Testis (tissue), 3 donors: ENCODE measurements around the gene CAMKK1. TPM values are rescaled to one million over a fixed set of nuclear protein-coding genes. Genes with fewer than 3 reads are reported as not detected.

ENCODE experiments used
- DNase-seq: peaks from one replicate; pipeline ENCODE4 v3.0.0-alpha.2; 2019
- H3K27ac ChIP-seq, 2 donors: fragments of 200-600 bp; sonication (generic); one replicate each; pipeline ENCODE4 v1.5.1; 2019
- H3K27me3 ChIP-seq: fragments of 200-600 bp; sonication (generic); one replicate; pipeline ENCODE4 v1.5.1; 2019
- H3K36me3 ChIP-seq: fragments of 200-600 bp; sonication (generic); one replicate; pipeline ENCODE4 v1.5.1; 2017; ENCODE audit warnings: low read depth; ENCODE audit errors: missing control alignments
- H3K4me1 ChIP-seq: fragments of 200-600 bp; sonication (generic); one replicate; pipeline ENCODE4 v1.5.1; 2019
- H3K4me3 ChIP-seq, 2 donors: fragments of 200-600 bp; sonication (generic); one replicate each; pipeline ENCODE4 v1.5.1; 2017 to 2019
- H3K9me3 ChIP-seq: fragments of 200-600 bp; sonication (generic); one replicate; pipeline ENCODE4 v1.5.1; 2017
- CTCF ChIP-seq, 3 experiments: fragments of 450-650 bp in 2 of 3; fragments of 200-600 bp in 1 of 3; sonication (generic) in 1 of 3; IDR thresholded peaks; one replicate each; pipeline ENCODE4 v1.5.1; 2016 to 2019; ENCODE audit warnings: antibody characterized with exemption in 3 of 3, mild to moderate bottlenecking in 2 of 3, moderate library complexity in 1 of 3
- POLR2A ChIP-seq: fragments of 450-650 bp; IDR thresholded peaks from one replicate; pipeline ENCODE4 v1.6.1; 2017; ENCODE audit warnings: antibody characterized with exemption, mild to moderate bottlenecking, moderate library complexity
- WGBS, 2 donors: methylation state at CpG; one replicate each; pipeline ENCODE4 v1.1.5; 2018; 5-methylcytosine and 5-hydroxymethylcytosine counted together
- intact Hi-C: fragments of 100-400 bp; cut with DNase I; formaldehyde crosslinking; loops from one replicate; pipeline ENCODE4 v1.15.1; 2023; ENCODE audit warnings: low total_unique reads
- polyA plus RNA-seq: library from polyadenylated mRNA; stranded (reverse); fragments of 350-450 nt; fragmentation: Illumina TruSeq; extraction: RNeasy Lipid Tissue Mini Kit (QIAGEN cat#74804); gene quantifications from one replicate; pipeline ENCODE4 v1.2.3, GENCODE V29; 2014; ENCODE audit warnings: low read depth, low replicate concordance; ENCODE audit not compliant: insufficient read depth
- total RNA-seq, 2 donors: library from RNA; depleted of rRNA; stranded (reverse); fragments of >200 nt; gene quantifications; one replicate each; pipeline ENCODE4 v1.2.3, GENCODE V29; 2016

Gene CAMKK1
- total and polyA plus RNA-seq, 3 donors from 2014 or later = 18.5 to 21.6 (median 19.7) TPM

GRCh38 chr17:3900646-3901045 is 7.8 kb upstream of the CAMKK1 start:
- DNase-seq = no peak

GRCh38 chr17:3897731-3898130 is 4.9 kb upstream of the CAMKK1 start:
- Histone ChIP-seq H3K4me3 (no peak overlapping the region), H3K27ac (no peak overlapping the region), H3K4me1 (peaks cover 30% of the 10 kb centered on the region), H3K9me3 (no peaks in the 10 kb centered on the region), H3K27me3 (no peaks in the 10 kb centered on the region), H3K36me3 (no peaks in the 10 kb centered on the region)
- 93 to 100% methylated on average over 1 to 11 of the region's 12 CpGs for WGBS, 2 donors
- intact Hi-C loops = no loop called here
- no peak for TF ChIP-seq CTCF (IDR thresholded peaks at IDR 0.05)
- TF ChIP-seq POLR2A = no peak
- no peak for DNase-seq

More at GRCh38 chr17:3900646-3901045, 7.8 kb upstream of the CAMKK1 start:
- Histone ChIP-seq H3K4me1 (peaks cover 7% of the 10 kb centered on the region), H3K36me3 (no peaks in the 10 kb centered on the region), H3K9me3 (no peaks in the 10 kb centered on the region), H3K27ac (no peak overlapping the region), H3K27me3 (no peaks in the 10 kb centered on the region), H3K4me3 (no peak overlapping the region)
- intact Hi-C loops = no loop called here
- TF ChIP-seq POLR2A = no peak
- no peak for TF ChIP-seq CTCF (IDR thresholded peaks at IDR 0.05)
- 66 to 71% methylated on average over 6 of the region's 6 CpGs for whole genome bisulfite sequencing, 2 donors

GRCh38 chr17:3896968-3897235 is 4.0 kb upstream of the CAMKK1 start:
- H3K27me3 ChIP-seq = no peaks in the 10 kb centered on the region
- no peaks in the 10 kb centered on the region for H3K36me3 ChIP-seq
- no peak overlapping the region for H3K27ac ChIP-seq
- WGBS, 2 donors = 79 to 81% methylated on average over 6 of the region's 6 CpGs
- peaks cover 32% of the 10 kb centered on the region for H3K4me1 ChIP-seq
- intact Hi-C loops = no loop called here
- no peaks in the 10 kb centered on the region for H3K9me3 ChIP-seq
- DNase-seq = no peak
- no peak for TF ChIP-seq CTCF (IDR thresholded peaks at IDR 0.05)
- TF ChIP-seq POLR2A = no peak
- no peak overlapping the region for H3K4me3 ChIP-seq

GRCh38 chr17:3896108-3896967 is 3.5 kb upstream of the CAMKK1 start:
- no peaks in the 10 kb centered on the region for H3K9me3 ChIP-seq
- H3K4me1 ChIP-seq = peaks cover 38% of the 10 kb centered on the region
- 51 to 52% methylated on average over 13 to 15 of the region's 15 CpGs for WGBS, 2 donors
- no peak overlapping the region for H3K4me3 ChIP-seq
- no peaks in the 10 kb centered on the region for H3K36me3 ChIP-seq
- DNase-seq = no peak
- H3K27ac ChIP-seq = peak overlapping the region; percentile 51 to 60
- intact Hi-C loops = no loop called here
- no peaks in the 10 kb centered on the region for H3K27me3 ChIP-seq
- no peak for TF ChIP-seq POLR2A
- no peak for TF ChIP-seq CTCF (IDR thresholded peaks at IDR 0.05)

- no peak overlapping the region for H3K4me3 ChIP-seq
- peak overlapping the region; percentile 62 to 74 for H3K27ac ChIP-seq
- H3K4me1 ChIP-seq = peaks cover 45% of the 10 kb centered on the region
- intact Hi-C loops = no loop called here
- H3K9me3 ChIP-seq = no peaks in the 10 kb centered on the region
- WGBS, 2 donors = 84 to 95% methylated on average over 3 of the region's 3 CpGs
- no peaks in the 10 kb centered on the region for H3K27me3 ChIP-seq
- H3K36me3 ChIP-seq = no peaks in the 10 kb centered on the region
- no peak for TF ChIP-seq CTCF (IDR thresholded peaks at IDR 0.05)
- no peak for TF ChIP-seq POLR2A
- no peak for DNase-seq
Measured at GRCh38 chr17:3895354-3895753, 2.5 kb upstream of the CAMKK1 start.
